HepG2 (cell line): ENCODE measurements around the gene TBC1D24. TPM values are rescaled to one million over a fixed set of nuclear protein-coding genes. Genes with fewer than 3 reads are reported as not detected.

Source experiments
- ARNT2 ChIP-seq: sonication (generic); formaldehyde crosslinking; IDR thresholded peaks from 2 replicates; pipeline ENCODE4 v1.8.0; 2022; ENCODE audit warnings: mild to moderate bottlenecking, low read depth, missing genetic modification reagents, moderate library complexity
- ATM ChIP-seq: fragments of 450-650 bp; IDR thresholded peaks from 2 replicates; pipeline ENCODE4 v1.7.1; 2017; ENCODE audit warnings: mild to moderate bottlenecking, borderline replicate concordance
- EP300 ChIP-seq, 3 experiments: sonication (generic) in 1 of 3; formaldehyde crosslinking in 1 of 3; IDR thresholded peaks; 2 replicates each; pipeline versions ENCODE4 v1.5.1 to v1.6.1; 2011 to 2020; ENCODE audit warnings: low read depth in 2 of 3, low read length in 2 of 3, borderline replicate concordance in 1 of 3, improper control_type of control experiment in 1 of 3, mild to moderate bottlenecking in 1 of 3, missing genetic modification reagents in 1 of 3, moderate library complexity in 1 of 3
- ERF ChIP-seq: IDR thresholded peaks from 2 replicates; pipeline ENCODE4 v1.6.1; 2018; ENCODE audit warnings: missing biosample characterization, missing genetic modification reagents
- GTF3A ChIP-seq: sonication (generic); formaldehyde crosslinking; conservative IDR thresholded peaks from 2 replicates; pipeline ENCODE4 v1.4.0; 2020; ENCODE audit warnings: mild to moderate bottlenecking, missing genetic modification reagents
- HOXA5 ChIP-seq: sonication (generic); formaldehyde crosslinking; IDR thresholded peaks from 2 replicates; pipeline ENCODE4 v1.4.0; 2020; ENCODE audit warnings: missing genetic modification reagents
- IRF9 ChIP-seq: sonication (generic); formaldehyde crosslinking; IDR thresholded peaks from 2 replicates; pipeline ENCODE4 v1.8.0; 2022; ENCODE audit warnings: missing genetic modification reagents, mild to moderate bottlenecking, borderline replicate concordance
- KLF9 ChIP-seq: IDR thresholded peaks from 2 replicates; pipeline ENCODE4 v1.6.1; 2016; ENCODE audit warnings: low read depth
- MED13 ChIP-seq: sonication (generic); formaldehyde crosslinking; IDR thresholded peaks from 2 replicates; pipeline ENCODE4 v1.5.0; 2020; ENCODE audit warnings: missing genetic modification reagents
- POLR2G ChIP-seq: fragments of 200-400 bp; formaldehyde crosslinking; IDR thresholded peaks from 2 replicates; pipeline ENCODE4 v1.6.1; 2018; ENCODE audit warnings: mild to moderate bottlenecking, low read depth, low read length, moderate library complexity
- REPIN1 ChIP-seq: sonication (generic); formaldehyde crosslinking; IDR thresholded peaks from 2 replicates; pipeline ENCODE4 v1.8.0; 2022; ENCODE audit warnings: missing genetic modification reagents, low read depth, mild to moderate bottlenecking, borderline replicate concordance
- SAP130 ChIP-seq: IDR thresholded peaks from 2 replicates; pipeline ENCODE4 v1.6.1; 2016; ENCODE audit warnings: low read depth
- SIN3B ChIP-seq: fragments of 150-350 bp; IDR thresholded peaks from 2 replicates; pipeline ENCODE4 v1.6.1; 2014; ENCODE audit warnings: low read length
- TFDP2 ChIP-seq: sonication (generic); formaldehyde crosslinking; IDR thresholded peaks from 2 replicates; pipeline ENCODE4 v1.4.0; 2020; ENCODE audit warnings: missing genetic modification reagents
- ZBTB25 ChIP-seq: IDR thresholded peaks from 2 replicates; pipeline ENCODE4 v1.6.1; 2018; ENCODE audit warnings: missing genetic modification reagents
- ZNF251 ChIP-seq: sonication (generic); formaldehyde crosslinking; IDR thresholded peaks from 2 replicates; pipeline ENCODE4 v1.9.0; 2021; ENCODE audit warnings: mild to moderate bottlenecking, missing genetic modification reagents
- ZNF562 ChIP-seq: sonication (generic); formaldehyde crosslinking; IDR thresholded peaks from 2 replicates; pipeline ENCODE4 v1.8.0; 2022; ENCODE audit warnings: missing genetic modification reagents, borderline replicate concordance
- ZNF589 ChIP-seq: sonication (generic); formaldehyde crosslinking; conservative IDR thresholded peaks from 2 replicates; pipeline ENCODE4 v1.8.0; 2022; ENCODE audit warnings: mild to moderate bottlenecking, moderate library complexity, missing genetic modification reagents
- ZNF644 ChIP-seq: IDR thresholded peaks from 2 replicates; pipeline ENCODE4 v1.6.1; 2016; ENCODE audit warnings: low read depth
- ZNF781 ChIP-seq: sonication (generic); formaldehyde crosslinking; IDR thresholded peaks from 2 replicates; pipeline ENCODE4 v1.5.1; 2020; ENCODE audit warnings: borderline replicate concordance, mild to moderate bottlenecking, missing genetic modification reagents; ENCODE audit errors: not compliant biosample characterization
- ZXDC ChIP-seq: sonication (generic); formaldehyde crosslinking; IDR thresholded peaks from 2 replicates; pipeline ENCODE4 v1.5.0; 2020; ENCODE audit warnings: mild to moderate bottlenecking, missing genetic modification reagents
- polyA plus RNA-seq, 8 experiments: library from polyadenylated mRNA; depleted of rRNA in 3 of 8; stranded (reverse) in 7 of 8; unstranded in 1 of 8; fragments of >200 nt; fragmentation: Illumina TruSeq in 4 of 8; extraction: Trizol in 4 of 8; gene quantifications; 2 replicates each; pipeline versions ENCODE4 v1.2.1 to v1.2.3, GENCODE V29; 2011 to 2016; ENCODE audit warnings: low read depth in 4 of 8, missing spikeins in 1 of 8, mixed read lengths in 1 of 8; ENCODE audit not compliant: insufficient read depth in 1 of 8
- total RNA-seq, 5 experiments: library from RNA; depleted of rRNA; stranded (reverse); fragments of >200 nt; fragmentation: Illumina TruSeq; extraction: Trizol; gene quantifications; 2 replicates each; pipeline ENCODE4 v1.2.3, GENCODE V29; 2016; ENCODE audit warnings: low read depth in 1 of 5

TBC1D24 gene
- total and polyA plus RNA-seq, 2 of the 13 experiments (the other 11 are each of a cell fraction or from before 2014, with no cell fraction given), result 7.7 to 13.7 TPM

- TF ChIP-seq ZXDC (CRISPR knock-in tag), result no peak
- peak; percentile 69; the same call in 1 of the 2 replicates for TF ChIP-seq ZNF589 (CRISPR knock-in tag)
- TF ChIP-seq POLR2G, result 0 out of 2 replicates have a peak, but pooled peaks have one; percentile 25
- peak; percentile 70; the same call in 1 of the 2 replicates for TF ChIP-seq KLF9
- TF ChIP-seq ATM, result no peak
- TF ChIP-seq SAP130 (CRISPR knock-in tag), result peak; percentile 95
- TF ChIP-seq ZNF781, result peak; percentile 47
- TF ChIP-seq EP300 (IDR thresholded peaks at IDR 0.05; ENCODE audit: low read depth in 2 of 2, low read length in 2 of 2), result peak in 1 of 2 experiments; percentile 66; a peak in 1 of 4 replicates
- TF ChIP-seq EP300 (CRISPR knock-in tag; IDR thresholded peaks at IDR 0.05; ENCODE audit: borderline replicate concordance), result peak; percentile 54
- peak; percentile 49; the same call in 1 of the 2 replicates for TF ChIP-seq HOXA5 (CRISPR knock-in tag)
- no peak for TF ChIP-seq GTF3A
- TF ChIP-seq ERF (CRISPR knock-in tag), result peak; percentile 81
- TF ChIP-seq ARNT2 (CRISPR knock-in tag), result peak; percentile 43; the same call in 1 of the 2 replicates
- no peak for TF ChIP-seq SIN3B
- TF ChIP-seq ZNF562 (CRISPR knock-in tag), result no peak
- TF ChIP-seq IRF9 (CRISPR knock-in tag), result peak; percentile 34; the same call in 1 of the 2 replicates
- TF ChIP-seq REPIN1 (CRISPR knock-in tag), result peak; percentile 94
- TF ChIP-seq MED13, result no peak
- peak; percentile 16; the same call in 1 of the 2 replicates for TF ChIP-seq ZNF644
- peak; percentile 65 for TF ChIP-seq ZBTB25 (CRISPR knock-in tag)
- TF ChIP-seq ZNF251 (CRISPR knock-in tag), result no peak
- peak; percentile 54; the same call in 1 of the 2 replicates for TF ChIP-seq TFDP2 (CRISPR knock-in tag)
Observed at GRCh38 chr16:2484898-2485508, 10.1 kb downstream of the TBC1D24 start (continued).
